ENCODE results near the gene SOD1.

The SOD1 gene

DNA sequence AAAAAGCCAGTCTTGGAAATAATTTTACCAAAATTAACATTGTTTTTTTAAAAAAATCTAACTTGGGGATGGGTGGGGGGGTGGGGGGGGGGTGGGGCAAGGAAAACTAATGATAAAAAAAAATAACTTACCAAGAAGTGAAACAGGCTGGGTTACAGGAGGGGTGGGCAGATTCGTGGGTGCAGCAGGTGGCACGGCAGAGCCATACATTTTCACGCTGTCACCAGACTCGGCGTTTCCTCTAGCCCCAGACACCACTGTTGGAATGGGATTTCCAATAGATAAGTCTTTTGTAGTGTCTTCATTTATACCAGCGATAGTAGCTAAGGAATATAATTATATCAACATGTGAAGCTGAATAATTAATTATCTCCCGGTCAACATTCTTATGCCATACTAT lies 25.4 kb downstream of the SOD1 start:
- no peak for DNase-seq (ENCODE audit: low read depth)

DNA sequence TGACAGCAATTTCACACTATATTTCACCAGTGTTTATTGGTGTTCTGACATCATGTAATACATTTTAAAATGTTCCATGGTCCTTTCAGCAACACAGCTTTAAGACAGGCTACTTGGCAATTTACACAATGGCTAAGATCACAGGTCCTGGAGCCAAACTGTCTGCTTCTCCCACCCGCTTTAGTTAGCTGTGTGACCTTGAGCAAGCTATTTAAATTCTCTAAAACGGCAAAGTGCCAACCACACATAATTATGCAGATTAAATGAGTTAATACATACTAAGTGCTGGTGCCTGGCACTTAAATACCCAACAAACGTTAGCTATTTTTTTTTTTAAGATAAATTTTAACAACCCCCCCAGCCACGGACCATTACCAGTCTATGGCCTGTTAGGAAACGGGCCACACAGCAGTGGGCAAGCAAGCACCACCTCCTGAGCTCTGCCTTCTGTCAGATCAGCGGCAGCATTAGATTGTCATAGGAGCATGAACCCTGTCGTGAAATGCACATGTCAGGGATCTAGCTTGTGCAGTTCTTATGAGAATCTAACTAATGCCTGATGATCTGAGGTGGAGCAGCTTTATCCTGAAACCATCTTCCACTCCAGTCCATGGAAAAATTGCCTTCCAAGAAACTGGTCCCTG lies 26.9 kb downstream of the SOD1 start:
- no peak for DNase-seq (ENCODE audit: low read depth)

DNA sequence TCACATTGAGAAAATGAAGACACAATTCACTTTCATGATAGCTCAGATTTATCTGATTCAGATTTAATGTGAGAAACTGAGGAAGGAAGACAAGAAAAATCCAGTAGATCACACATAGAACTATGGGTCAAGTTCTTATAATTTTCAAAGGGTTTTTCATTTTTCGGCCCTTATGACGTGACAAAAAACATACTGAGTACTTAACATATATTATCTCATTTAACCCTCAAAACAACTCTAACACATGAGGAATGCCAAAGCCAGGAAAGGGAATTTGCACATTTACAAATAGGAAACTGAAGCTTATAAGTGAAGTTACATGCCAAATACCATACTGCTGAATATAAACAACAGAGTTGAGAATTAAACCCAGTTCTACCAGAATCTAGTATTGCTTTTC lies 27.6 kb downstream of the SOD1 start:
- DNase-seq (ENCODE audit: low read depth) = no peak

DNA sequence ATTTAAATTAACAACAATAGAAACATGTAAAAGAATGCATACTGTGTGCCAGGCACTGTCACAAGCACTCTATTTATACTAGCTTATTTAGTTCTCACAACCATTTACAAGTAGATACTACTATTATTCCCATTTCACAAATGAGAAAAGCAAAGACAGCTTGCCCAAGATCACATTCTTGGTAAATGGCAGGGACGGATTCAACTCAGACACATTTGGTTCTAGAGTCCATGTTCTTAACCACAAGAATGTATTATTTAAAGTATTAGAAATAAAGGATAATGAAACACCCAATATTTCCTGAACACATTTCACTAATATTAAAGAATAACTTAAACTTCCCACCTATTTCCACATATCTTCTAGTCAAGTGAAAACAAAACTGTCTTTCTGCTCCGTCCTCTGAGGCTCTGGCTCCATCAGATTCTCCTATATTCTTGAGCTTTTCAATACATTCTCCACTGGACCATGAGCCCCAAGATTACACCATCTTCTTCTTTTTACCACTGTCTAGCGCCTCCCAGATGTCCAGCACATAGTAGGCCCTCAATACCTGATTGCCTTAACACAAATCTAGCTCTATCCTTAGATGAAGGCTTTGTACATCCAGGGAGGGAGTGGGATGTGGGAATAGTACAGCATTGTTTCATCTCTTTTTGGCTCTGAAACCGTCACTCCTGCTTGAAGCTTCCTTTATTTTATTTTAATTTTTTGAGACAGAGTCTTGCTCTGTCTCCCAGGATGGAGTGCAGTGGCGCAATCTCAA lies 29.3 kb downstream of the SOD1 start:
- DNase-seq (ENCODE audit: low read depth) = no peak

DNA sequence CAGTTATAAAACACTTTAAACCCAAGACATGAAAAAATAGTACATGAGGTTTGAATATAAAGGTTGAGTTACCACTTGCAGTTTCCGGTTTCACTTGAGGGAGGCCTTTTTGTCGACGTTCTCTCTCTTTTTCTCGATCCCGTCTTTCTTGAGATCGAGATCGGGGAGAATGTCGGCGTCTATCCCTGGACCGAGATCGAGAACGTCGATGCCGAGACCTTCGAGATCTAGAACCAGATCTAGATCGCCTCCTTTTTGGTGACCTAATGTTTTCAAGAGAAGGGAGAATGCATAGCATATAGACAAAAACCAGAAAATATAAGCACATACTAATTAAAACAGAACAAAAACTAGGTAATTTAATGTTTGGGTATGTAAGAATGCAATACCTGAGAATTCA lies 33.7 kb downstream of the SOD1 start:
- no peak for DNase-seq (ENCODE audit: low read depth)

DNA sequence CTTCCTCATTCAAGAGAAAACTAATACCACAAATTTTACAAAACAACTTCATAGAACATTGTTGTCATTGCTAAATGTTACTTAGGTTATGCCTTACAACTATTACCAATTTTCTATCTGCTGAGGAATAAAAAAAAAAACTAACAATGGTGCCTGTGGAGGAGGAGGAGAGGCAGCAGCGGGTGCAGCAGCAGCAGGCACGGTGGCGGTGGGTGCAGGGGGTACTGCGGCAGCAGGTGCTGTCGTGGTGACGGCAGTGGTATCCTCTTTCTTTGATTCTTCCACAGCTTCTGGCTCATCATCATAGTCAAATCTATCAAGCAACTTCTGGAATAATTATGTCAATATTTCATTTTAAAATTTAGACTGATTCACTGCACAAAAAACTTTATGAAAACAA lies 36.9 kb downstream of the SOD1 start:
- DNase-seq (ENCODE audit: low read depth) = no peak

DNA sequence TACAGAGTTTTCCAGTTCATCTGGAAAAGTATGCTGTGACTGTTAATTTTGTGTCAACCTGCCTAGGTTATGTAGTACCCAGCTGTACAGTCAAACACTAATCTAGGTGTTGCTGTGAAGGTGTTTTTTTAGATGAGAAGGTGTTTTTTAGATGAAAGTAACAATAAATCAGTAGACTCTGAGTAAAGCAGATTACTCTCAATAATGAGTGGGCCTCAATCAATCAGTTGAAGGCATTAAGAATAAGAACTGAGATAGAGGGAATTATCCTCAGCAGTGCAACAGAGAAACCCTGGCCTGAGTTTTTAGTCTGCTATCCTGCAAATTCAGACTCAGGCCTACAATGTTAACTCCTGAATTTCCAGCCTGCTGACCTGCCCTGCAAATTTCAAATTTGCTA lies 39.0 kb downstream of the SOD1 start:
- DNase-seq (ENCODE audit: low read depth) = no peak

DNA sequence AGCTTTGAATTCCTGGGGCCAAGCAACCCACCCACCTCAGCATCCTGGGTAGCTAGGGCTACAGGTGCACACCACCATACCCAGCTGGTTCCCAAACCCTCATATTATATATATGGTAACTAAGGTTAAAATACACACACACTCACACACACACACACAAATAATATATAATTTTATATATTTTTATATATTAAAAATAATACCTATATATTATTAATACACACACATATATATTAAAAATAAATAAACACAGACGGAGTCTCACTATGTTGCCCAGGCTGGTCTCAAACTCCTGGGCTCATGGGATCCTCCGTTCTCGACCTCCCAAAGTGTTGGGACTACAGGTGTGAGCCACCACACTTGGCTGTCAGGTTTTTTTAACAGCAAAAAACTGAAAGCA lies 40.5 kb downstream of the SOD1 start:
- no peak for DNase-seq (ENCODE audit: low read depth)

DNA sequence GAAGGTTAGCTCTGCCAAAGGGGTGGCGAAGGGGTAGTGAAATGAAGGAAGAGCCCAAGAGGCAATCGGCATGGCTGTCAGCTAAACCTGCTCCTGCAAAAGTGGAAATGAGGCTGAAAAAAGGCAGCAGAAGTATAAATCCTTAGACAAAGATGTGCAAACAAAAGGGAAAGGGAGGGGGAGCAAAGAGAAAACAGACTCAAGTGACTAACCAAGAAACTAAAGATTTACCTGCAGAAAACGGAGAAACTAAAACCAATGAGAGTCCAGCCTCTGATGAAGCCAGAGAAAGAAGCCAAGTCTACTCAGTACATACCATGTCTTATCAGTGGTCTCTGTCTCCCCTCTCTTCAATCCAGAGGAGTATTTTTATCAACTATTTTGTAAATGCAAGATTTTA lies 47.1 kb downstream of the SOD1 start:
- DNase-seq (ENCODE audit: low read depth) = no peak

DNA sequence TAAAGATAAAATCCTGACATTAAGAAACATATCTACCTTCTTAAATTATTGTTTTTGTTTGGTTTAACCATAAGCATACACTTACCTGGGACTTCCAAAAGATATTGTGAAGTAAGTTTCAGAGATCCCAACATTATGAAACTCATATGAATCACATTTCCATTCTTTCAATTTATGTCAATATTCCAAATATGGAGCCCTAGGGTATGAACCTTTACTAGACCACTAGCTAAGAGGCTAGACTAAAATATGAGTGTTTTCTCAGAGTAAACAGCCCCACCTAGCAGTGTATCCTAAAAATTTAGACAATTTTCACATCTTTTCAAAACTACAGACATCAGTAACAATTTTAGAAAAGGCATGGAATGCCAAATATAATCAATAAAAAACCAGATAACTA lies 48.0 kb downstream of the SOD1 start:
- DNase-seq (ENCODE audit: low read depth) = no peak

DNA sequence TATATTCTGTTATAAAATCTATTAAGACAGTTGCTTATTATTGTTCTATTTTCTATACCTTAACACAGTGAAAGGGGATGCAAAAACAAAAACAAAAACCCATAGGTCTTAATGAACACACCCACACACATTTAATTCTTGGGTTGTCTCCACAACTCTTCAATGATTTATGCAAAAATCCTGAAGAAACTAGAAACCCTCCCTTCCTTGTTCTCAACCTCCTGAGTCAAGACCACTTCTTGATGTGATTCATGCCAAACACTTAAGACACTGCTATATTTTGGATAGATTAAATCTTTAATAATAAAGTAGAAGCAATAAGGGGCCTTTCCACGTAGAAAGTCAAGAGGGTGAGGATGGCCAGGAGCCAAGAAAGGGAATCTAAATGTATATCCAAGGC lies 49.0 kb downstream of the SOD1 start:
- DNase-seq (ENCODE audit: low read depth) = no peak

DNA sequence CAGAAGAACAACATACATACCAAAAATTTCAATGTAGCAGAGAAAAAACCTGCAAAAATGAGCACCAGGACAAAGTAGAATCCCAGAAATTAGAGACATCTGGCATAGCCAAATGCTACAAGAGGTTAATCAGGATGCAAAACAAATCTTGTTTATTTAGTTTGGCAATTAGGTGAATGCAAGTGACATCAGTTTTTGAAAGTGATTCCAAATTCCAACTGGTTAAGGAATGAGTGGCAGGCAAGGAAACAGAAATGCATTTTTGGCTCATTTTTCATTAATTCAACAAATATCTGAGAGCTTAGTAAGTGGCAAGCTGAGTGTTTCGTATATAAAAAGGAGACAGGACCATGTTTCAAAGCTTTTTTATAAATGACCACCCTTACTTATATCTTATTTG lies 51.1 kb downstream of the SOD1 start:
- no peak for DNase-seq (ENCODE audit: low read depth)

DNA sequence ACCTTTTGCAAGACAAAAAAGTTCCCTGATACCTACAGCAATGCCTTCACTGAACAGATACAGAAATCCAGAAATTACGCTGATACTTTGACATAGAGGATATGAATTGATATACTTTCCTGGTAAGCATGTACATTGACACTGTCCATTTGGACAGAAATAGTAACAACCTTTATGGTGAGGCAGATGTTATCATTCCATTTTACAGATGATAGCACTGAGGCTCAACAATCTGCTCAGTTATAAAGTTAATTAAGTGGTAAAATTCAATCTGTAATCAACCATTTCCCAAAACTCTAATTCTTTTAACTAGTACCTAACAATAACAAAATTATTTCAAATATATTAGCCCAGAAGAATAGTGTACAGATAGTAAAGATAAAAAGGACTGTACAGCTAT lies 51.8 kb downstream of the SOD1 start:
- DNase-seq (ENCODE audit: low read depth) = no peak

DNA sequence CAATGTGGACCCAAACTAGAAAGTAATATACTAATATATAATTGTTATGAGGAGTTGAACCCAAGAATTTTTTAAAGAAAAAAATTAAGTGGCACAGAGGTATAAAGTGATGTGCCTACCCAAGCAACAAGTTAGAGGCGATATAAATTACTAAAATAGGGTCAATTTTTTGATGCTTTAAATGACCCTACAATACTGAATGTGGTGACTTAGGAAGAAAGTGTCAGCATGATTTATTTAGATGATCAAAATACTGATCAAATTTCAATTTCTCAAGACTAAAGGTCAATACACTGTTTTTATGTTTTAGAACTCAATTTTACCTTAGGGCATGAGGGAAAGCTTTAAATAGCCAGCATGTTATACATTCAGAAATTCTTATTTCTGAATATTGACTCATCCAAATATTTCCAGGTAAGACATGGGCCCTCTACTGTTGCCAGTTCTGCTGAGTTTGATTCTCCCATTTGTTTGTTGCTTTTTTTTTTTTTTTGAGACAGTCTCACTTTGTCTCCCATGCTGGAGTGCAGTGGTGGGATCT lies 52.3 kb downstream of the SOD1 start:
- DNase-seq (ENCODE audit: low read depth) = no peak

DNA sequence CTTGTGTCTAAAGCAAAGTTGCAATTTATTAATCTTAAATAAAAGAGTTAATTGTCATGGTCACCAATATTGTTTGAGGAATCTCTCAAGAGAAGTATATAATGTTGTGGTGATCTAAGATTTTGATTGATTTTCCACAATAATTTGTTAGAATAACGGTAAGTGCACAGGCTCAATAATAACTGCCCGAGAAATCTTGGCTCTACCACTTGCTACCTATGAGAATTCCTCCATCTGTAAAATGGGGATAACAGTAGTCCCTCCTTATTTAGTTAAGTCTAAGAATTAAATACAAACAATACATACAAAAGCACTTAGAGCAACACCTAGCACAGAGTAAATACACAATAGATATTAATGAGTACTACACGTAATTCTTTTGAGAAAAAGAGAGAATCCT lies 53.6 kb downstream of the SOD1 start:
- DNase-seq (ENCODE audit: low read depth) = no peak

DNA sequence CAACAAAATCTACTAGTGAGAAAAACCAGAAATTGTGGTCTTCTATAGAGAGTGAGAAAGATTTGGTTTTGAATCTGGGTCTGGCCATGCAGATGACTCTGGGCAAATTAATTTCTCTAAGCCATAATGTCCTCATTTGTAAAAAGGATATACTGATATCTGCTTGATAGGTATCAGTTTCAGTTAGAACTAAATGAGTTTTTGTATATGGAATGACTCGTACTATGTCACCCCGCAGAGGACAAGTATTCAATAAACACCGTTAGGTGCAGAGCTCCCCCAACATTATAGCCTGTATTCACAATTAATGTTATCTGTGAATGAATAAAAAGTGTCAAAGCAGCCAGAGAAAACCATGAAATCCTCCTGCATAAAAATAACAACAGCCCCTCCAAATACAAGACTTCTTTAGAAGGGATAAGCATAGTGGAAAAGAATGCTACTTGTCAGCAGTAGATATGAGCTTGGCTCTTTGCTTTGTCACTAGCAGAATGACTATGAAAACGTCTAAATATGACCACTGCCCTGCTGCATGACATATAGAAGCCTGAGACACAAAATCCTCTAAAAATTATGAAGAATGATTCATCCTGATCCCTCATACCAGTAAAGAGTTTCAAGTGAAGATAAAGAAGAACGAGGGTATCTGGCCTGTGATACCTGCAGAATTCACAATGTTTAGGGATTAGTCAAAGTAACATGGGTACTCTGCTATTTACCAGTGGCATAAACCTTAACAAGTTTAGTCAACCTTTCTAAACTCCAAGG lies 54.7 kb downstream of the SOD1 start:
- DNase-seq (ENCODE audit: low read depth) = no peak

DNA sequence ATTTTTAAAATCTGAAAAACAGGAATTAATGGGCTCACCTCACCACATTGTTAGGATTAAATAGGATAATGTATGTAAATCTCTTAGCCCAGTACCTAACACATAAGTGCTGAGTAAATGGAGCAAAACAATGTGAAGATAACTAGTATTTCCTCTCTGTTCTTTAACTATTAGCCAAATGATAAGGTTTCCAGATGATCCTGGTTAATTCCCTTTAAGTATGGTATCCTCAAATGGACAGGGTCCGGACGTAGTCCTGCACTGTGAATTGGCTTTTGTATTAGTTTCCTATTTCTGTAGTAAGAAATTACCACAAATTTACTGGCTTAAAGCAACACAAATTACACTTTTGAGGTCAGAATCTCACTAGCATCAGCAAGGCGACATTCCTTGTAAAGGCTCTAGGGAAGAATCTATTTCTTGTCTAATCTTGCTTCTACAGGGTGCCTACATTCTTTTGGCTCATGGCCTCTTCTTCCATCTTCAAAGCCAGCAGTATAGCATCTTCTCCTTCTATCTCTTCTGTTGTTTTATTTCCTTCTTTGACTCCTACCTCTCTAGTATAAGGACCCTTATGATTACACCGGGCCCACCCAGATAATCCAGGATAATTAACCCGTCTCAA lies 55.4 kb downstream of the SOD1 start:
- no peak for DNase-seq (ENCODE audit: low read depth)

DNA sequence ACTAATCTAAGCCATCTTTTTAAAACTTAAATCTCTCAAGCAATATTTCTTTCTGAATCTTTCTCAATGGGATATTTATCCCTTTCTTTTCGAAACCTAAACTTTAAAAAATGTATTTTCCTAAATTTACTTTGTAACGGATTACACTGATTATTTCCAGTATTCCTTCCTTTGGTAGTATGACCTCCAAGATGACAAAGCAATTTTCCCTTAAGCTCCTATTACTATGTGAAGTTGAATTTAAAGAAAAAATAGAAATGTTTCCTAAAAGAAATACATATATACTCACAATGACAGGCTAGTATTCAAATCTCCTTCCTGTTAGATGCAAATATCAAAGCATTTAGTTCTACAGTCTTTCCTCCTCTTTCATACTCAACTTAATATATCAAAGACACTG lies 56.6 kb downstream of the SOD1 start:
- DNase-seq (ENCODE audit: low read depth) = no peak

Measured in activated T-helper 1 cell treated with Interleukin-2 at 50 U/mL for 16 hours (primary cell).